GM18858 (cell line): ENCODE measurements around the gene OLAH.

Experiments used
- ATAC-seq: cut with Tn5 transposase; IDR thresholded peaks from one replicate; pipeline ENCODE4 v1.9.1; 2021; ENCODE audit not compliant: unreplicated experiment

OLAH gene

GRCh38 chr10:15068802-15069201 lies 25.1 kb downstream of the OLAH start:
- ATAC-seq, result no peak

DNA sequence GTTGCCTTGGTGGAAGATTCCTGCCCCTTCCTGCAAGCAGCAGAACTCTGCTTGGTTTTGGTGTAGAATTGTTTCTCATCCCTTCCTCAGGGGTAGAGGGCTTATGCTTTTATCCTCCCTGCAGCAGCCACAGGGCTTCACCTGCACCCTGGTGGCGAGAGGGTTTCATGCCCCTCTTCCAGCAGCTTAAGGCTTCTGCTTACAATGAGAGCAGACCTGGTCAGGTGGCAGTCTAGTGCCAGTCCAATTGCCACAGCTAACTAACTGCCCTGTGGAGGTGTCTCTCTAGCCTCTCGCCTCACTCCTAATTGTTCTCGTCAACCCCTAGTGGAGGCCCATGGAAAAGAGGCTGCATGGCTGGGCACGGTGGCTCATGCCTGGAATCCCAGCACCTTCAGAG lies 25.5 kb downstream of the OLAH start:
- ATAC-seq, result no peak

GRCh38 chr10:15072358-15072757 lies 28.6 kb downstream of the OLAH start:
- ATAC-seq, result no peak

DNA sequence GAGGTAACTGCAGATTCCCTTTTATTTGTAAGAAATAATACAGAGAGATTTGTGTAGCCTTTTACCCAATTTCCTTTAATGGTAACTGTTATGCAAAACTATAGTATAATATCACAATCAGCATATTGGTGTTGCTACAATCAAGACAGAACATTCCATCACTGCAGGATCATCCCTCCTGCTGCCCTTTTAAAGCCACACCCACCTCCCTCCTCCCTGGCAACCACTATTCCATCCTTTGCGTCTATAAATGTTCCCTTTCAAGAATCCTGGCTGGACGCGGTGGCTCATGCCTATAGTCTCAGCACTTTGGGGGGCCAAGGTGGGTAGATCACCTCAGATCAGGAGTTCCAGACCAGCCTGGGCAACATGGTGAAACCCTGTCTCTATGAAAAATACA lies 31.7 kb downstream of the OLAH start:
- no peak for ATAC-seq

DNA sequence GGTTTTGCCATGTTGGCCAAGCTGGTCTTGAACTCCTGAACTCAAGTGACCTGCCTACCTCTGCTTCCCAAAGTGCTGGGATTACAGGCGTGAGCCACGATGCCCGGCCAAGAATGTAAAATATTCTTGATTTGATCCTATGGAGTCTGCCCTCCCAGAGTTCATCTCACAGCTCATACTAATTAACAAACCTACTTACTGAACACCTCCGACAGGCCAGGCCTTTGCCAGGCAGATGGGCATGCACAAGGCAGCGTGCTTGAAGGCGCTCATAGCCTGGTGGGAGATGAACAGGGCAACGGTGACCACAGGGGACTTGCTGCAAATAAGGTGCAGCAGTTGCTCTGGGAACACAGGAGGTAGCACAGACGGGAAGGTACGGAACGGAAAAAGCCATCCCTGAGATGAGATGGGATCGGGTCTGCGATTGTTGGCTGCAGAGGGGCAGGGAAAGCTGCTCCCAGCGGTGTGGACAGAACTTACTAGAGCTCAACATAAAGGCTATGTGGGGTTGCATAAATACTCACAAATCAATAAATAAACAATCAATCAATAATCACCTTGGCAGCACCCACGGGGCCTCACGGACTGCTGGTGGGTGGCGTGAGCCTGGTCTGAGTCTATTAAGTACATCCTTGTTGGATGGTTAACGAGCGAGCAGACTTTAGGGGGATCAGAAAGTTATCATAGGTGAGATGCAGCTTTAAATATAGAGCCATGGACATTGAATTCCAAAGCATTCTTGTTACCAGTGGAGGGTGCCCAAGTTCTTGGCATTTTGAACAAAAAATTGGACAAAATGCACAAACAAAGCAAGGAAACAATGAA lies 40.1 kb downstream of the OLAH start:
- no peak for ATAC-seq

GRCh38 chr10:15084502-15084922 lies 40.8 kb downstream of the OLAH start:
- ATAC-seq, result no peak

- ATAC-seq, result peak; percentile 96
These were observed 44.9 kb downstream of the OLAH start, which contains the start of gene ACBD7 for GRCh38 chr10:15088428-15089261. Gene ACBD7 (minus strand): TSS chr10:15088776. CDS start chr10:15088728, 48 bp downstream.

DNA sequence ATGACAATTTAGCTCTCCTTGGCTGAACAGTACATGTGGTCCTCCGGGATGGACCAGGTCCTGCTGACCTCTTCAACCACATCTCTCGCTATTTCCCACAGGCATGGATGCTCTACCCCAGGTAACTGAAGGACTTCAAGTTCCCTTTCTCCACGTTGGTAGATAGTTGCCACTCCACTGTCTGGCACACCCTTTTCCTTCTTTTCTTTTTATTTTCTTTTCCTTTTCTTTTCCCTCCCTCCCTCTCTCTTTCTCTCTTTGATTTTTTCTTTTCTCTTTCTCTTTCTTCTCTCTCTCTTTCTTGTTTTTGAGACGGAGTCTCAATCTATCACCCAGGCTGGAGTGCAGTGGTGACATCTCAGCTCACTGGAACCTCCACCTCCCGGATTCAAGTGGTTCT lies 47.7 kb downstream of the OLAH start:
- no peak for ATAC-seq

- ATAC-seq, result no peak
These were observed 49.2 kb downstream of the OLAH start for GRCh38 chr10:15092855-15093408.

GRCh38 chr10:15096661-15097010 lies 52.9 kb downstream of the OLAH start:
- ATAC-seq, result no peak

GRCh38 chr10:15097011-15097812 lies 53.5 kb downstream of the OLAH start, which contains the start of gene RPP38:
Gene RPP38 (plus strand): TSS chr10:15097355. CDS start chr10:15103315, 5,960 bp downstream.
- peak; percentile 74 for ATAC-seq

GRCh38 chr10:15099886-15100285 lies 56.1 kb downstream of the OLAH start:
- no peak for ATAC-seq

GRCh38 chr10:15103513-15103912 lies 59.8 kb downstream of the OLAH start:
- no peak for ATAC-seq

GRCh38 chr10:15106352-15107013 lies 62.7 kb downstream of the OLAH start:
- peak; percentile 80 for ATAC-seq

GRCh38 chr10:15112657-15113056 lies 68.9 kb downstream of the OLAH start:
- ATAC-seq, result no peak

DNA sequence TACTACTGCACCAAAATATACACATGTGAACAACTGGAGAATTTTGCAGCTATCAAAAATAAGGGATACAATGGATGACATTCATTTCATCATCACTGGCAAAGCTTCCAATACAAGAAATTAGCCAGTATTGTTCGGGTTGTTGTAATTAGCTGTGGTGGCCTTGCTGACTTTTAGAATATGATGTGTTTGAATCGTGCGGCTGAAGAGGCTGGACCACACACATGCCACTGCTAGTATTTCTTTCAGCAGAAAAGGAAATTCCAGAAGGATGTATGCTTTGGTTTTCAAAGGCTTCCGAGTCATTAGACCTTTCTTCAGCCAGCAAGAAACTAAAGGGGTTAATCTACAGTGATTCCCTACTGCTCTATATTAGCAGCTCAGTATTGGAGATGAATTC lies 70.0 kb downstream of the OLAH start:
- ATAC-seq, result no peak

GRCh38 chr10:15116225-15116624 lies 72.5 kb downstream of the OLAH start:
- no peak for ATAC-seq

DNA sequence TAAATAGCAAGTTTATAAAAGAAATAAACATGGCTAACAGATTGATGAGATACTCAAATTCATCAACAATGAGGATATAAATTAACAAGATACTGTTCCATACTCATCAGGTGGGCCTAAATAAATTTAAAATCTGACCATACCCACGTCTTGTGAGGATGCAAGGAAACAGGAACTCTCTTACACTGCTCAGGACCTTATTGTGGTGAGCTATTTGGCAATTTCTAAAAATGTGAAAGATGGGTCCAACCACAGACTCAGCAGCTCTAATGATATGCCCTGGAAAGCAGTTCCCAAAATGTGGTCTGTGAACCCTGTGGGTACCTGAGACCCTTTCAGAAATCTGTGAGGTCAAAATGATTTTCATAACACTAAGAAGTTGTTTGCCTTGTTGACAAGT lies 74.9 kb downstream of the OLAH start:
- no peak for ATAC-seq

GRCh38 chr10:15120523-15120922 lies 76.8 kb downstream of the OLAH start:
- ATAC-seq, result no peak

GRCh38 chr10:15121707-15122106 lies 78.0 kb downstream of the OLAH start:
- no peak for ATAC-seq
